Measurements from ENCODE around the gene IQCE.

Gene IQCE

GRCh38 chr7:2517678-2518507 is 40.9 kb upstream of the IQCE start:
- TF ChIP-seq ZC3H10 (CRISPR knock-in tag; IDR thresholded peaks at IDR 0.05): no peak
- ATAC-seq: no peak

DNA sequence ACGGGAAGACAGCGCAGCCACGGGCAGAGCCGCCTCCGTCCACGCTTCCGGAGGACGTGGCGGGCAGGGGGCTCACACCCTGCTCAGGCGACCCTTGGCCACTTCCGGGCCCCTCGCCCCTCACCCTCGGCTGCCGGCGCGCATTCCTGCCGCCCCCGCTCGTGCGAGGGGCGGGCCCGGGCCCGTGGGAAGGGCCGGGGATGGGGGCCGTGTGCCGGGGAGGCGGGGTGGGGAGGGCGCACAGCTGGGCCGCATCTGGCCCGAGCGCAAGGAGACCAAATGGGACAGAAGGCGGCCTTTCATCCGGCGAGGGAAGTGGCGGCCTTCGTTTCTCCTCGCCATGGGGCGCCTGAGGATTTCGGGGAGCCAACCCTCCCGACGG is 40.1 kb upstream of the IQCE start:
- TF ChIP-seq CREB5 (CRISPR knock-in tag; IDR thresholded peaks at IDR 0.05; ENCODE audit: low read depth): no peak
- TF ChIP-seq ZNF70 (CRISPR knock-in tag; IDR thresholded peaks at IDR 0.05): no peak
- TF ChIP-seq PPARA (CRISPR knock-in tag; IDR thresholded peaks at IDR 0.05; ENCODE audit: borderline replicate concordance): no peak
- TF ChIP-seq ESRRG (CRISPR knock-in tag; IDR thresholded peaks at IDR 0.05): no peak
- TF ChIP-seq ZFP3 (CRISPR knock-in tag; IDR thresholded peaks at IDR 0.05): no peak
- no peak for TF ChIP-seq ZNF8 (CRISPR knock-in tag; IDR thresholded peaks at IDR 0.05)
- TF ChIP-seq, protein P1, sequence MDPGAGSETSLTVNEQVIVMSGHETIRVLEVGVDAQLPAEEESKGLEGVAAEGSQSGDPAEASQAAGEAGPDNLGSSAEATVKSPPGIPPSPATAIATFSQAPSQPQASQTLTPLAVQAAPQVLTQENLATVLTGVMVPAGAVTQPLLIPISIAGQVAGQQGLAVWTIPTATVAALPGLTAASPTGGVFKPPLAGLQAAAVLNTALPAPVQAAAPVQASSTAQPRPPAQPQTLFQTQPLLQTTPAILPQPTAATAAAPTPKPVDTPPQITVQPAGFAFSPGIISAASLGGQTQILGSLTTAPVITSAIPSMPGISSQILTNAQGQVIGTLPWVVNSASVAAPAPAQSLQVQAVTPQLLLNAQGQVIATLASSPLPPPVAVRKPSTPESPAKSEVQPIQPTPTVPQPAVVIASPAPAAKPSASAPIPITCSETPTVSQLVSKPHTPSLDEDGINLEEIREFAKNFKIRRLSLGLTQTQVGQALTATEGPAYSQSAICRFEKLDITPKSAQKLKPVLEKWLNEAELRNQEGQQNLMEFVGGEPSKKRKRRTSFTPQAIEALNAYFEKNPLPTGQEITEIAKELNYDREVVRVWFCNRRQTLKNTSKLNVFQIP (CRISPR knock-in tag; IDR thresholded peaks at IDR 0.05; ENCODE audit: borderline replicate concordance, low read depth): no peak
- TF ChIP-seq ZC3H10 (CRISPR knock-in tag; IDR thresholded peaks at IDR 0.05): no peak
- TF ChIP-seq, protein P2, sequence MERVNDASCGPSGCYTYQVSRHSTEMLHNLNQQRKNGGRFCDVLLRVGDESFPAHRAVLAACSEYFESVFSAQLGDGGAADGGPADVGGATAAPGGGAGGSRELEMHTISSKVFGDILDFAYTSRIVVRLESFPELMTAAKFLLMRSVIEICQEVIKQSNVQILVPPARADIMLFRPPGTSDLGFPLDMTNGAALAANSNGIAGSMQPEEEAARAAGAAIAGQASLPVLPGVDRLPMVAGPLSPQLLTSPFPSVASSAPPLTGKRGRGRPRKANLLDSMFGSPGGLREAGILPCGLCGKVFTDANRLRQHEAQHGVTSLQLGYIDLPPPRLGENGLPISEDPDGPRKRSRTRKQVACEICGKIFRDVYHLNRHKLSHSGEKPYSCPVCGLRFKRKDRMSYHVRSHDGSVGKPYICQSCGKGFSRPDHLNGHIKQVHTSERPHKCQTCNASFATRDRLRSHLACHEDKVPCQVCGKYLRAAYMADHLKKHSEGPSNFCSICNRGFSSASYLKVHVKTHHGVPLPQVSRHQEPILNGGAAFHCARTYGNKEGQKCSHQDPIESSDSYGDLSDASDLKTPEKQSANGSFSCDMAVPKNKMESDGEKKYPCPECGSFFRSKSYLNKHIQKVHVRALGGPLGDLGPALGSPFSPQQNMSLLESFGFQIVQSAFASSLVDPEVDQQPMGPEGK (CRISPR knock-in tag; IDR thresholded peaks at IDR 0.05; ENCODE audit: borderline replicate concordance): no peak
- TF ChIP-seq SNAI2 (CRISPR knock-in tag; IDR thresholded peaks at IDR 0.05): no peak
- ATAC-seq: no peak

DNA sequence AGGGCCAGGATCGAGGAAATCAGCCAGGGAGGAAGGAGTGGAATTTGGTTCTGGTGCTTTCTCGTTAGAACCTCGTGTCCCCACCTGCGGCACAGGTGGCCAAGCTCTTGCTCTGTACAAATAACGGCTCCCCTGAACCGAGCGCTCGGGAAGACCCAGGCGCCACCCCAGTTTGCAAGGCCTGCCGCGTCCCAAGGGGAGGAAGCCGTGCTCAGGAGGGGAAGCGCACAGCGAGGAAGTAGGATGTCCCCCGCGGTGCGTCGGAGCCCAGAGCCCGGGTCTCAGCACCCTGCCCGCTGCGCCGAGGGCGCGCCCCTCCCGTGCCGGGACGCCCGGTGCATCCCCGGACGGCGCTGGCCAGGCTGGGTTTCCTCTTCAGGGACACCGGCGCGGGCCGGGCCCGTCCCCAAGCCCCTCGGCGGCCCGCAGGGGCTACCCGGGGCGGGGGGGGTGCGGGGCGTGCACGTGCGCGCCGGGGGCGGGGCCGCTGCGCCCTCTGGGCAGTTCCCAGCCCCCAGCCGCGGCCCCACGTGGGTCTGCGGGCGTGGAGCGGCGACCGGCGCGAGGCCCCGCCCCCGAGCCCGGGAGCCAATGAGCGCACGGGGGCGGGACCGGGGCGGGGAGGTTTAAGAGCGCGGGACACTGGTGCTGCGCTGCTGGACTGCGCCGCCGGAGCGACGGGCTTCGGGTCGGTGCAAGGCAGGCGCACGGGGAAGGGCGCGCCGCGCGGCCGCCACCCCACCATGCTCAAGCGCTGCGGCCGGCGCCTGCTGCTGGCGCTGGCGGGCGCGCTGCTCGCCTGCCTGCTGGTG is 39.5 kb upstream of the IQCE start, which contains the start of gene LFNG:
LFNG (plus strand) TSS at position 656 of the 812 bp plus-strand sequence; CDS start at position 744, 88 bp downstream.
- ATAC-seq: peak; percentile 69
- TF ChIP-seq SNAI2 (CRISPR knock-in tag; IDR thresholded peaks at IDR 0.05) (no peak), ZFP3 (CRISPR knock-in tag; IDR thresholded peaks at IDR 0.05) (no peak), ARNTL (CRISPR knock-in tag; IDR thresholded peaks at IDR 0.05; ENCODE audit: borderline replicate concordance, low read depth) (no peak), ZNF8 (CRISPR knock-in tag; IDR thresholded peaks at IDR 0.05) (no peak), ZFP30 (CRISPR knock-in tag; IDR thresholded peaks at IDR 0.05) (no peak), ISL1 (CRISPR knock-in tag; IDR thresholded peaks at IDR 0.05) (no peak), TCF4 (CRISPR knock-in tag; IDR thresholded peaks at IDR 0.05; ENCODE audit: borderline replicate concordance) (no peak), PPARA (CRISPR knock-in tag; IDR thresholded peaks at IDR 0.05; ENCODE audit: borderline replicate concordance) (no peak), BACH2 (CRISPR knock-in tag; IDR thresholded peaks at IDR 0.05; ENCODE audit: borderline replicate concordance) (no peak), ESRRG (CRISPR knock-in tag; IDR thresholded peaks at IDR 0.05) (no peak), CSDC2 (CRISPR knock-in tag; IDR thresholded peaks at IDR 0.05) (no peak), ZNF70 (CRISPR knock-in tag; IDR thresholded peaks at IDR 0.05) (no peak), ZNF565 (CRISPR knock-in tag; conservative IDR thresholded peaks at IDR 0.05; ENCODE audit: low read depth) (no peak), RARB (CRISPR knock-in tag; IDR thresholded peaks at IDR 0.05) (no peak)
- TF ChIP-seq, protein P1 (CRISPR knock-in tag; IDR thresholded peaks at IDR 0.05; ENCODE audit: borderline replicate concordance, low read depth): no peak
- TF ChIP-seq, protein P2 (CRISPR knock-in tag; IDR thresholded peaks at IDR 0.05; ENCODE audit: borderline replicate concordance): no peak
- TF ChIP-seq, protein P3, sequence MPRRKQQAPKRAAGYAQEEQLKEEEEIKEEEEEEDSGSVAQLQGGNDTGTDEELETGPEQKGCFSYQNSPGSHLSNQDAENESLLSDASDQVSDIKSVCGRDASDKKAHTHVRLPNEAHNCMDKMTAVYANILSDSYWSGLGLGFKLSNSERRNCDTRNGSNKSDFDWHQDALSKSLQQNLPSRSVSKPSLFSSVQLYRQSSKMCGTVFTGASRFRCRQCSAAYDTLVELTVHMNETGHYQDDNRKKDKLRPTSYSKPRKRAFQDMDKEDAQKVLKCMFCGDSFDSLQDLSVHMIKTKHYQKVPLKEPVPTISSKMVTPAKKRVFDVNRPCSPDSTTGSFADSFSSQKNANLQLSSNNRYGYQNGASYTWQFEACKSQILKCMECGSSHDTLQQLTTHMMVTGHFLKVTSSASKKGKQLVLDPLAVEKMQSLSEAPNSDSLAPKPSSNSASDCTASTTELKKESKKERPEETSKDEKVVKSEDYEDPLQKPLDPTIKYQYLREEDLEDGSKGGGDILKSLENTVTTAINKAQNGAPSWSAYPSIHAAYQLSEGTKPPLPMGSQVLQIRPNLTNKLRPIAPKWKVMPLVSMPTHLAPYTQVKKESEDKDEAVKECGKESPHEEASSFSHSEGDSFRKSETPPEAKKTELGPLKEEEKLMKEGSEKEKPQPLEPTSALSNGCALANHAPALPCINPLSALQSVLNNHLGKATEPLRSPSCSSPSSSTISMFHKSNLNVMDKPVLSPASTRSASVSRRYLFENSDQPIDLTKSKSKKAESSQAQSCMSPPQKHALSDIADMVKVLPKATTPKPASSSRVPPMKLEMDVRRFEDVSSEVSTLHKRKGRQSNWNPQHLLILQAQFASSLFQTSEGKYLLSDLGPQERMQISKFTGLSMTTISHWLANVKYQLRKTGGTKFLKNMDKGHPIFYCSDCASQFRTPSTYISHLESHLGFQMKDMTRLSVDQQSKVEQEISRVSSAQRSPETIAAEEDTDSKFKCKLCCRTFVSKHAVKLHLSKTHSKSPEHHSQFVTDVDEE (CRISPR knock-in tag; IDR thresholded peaks at IDR 0.05): no peak
